HCT116 (cell line): ENCODE results near the gene TAMM41. TPM values are rescaled to one million over a fixed set of nuclear protein-coding genes. Genes with fewer than 3 reads are reported as not detected.

Experiments
- ATAC-seq: fragments of 200-7000 bp; cut with Tn5 transposase; 2 replicates; pipeline ENCODE4 v1.9.1; 2020; ENCODE audit warnings: mild to moderate bottlenecking, moderate library complexity
- BruUV-seq: library from RNA; stranded (reverse); fragments of 400-500 nt; replicated peaks from 2 replicates; lab custom pipeline; 2021; lab: Mats Ljungman, UMichigan
- CTCF ChIA-PET: fragments of 300-600 bp; sonication (Branson Sonifier 250); formaldehyde crosslinking; loops from one replicate; lab custom pipeline; 2021; ENCODE audit warnings: antibody characterized with exemption; lab: Charles Lee
- POLR2A ChIA-PET: fragments of 300-600, 350-600 bp; sonication (Branson Sonifier 250); formaldehyde crosslinking; loops from one replicate; lab custom pipeline; 2021; ENCODE audit warnings: antibody characterized with exemption; lab: Charles Lee
- RAD21 ChIA-PET, 2 experiments: fragments of 300-600 bp; sonication (Branson Sonifier 250); formaldehyde crosslinking; loops; one replicate each; lab custom pipeline; 2023; ENCODE audit warnings: low total read pairs in 2 of 2; ENCODE audit not compliant: uncharacterized antibody in 2 of 2, unreplicated experiment in 2 of 2, low non-redundant PET in 1 of 2; lab: Charles Lee
- DNase-seq: peaks from one replicate; pipeline ENCODE4 v3.0.0-alpha.2; 2010; ENCODE audit warnings: low read depth, low spot score
- H2AFZ ChIP-seq: fragments of 200-600 bp; shearing (Covaris generic), sonication (generic); 2 replicates; pipeline ENCODE4 v1.6.1; 2017; ENCODE audit warnings: low read depth, mixed run types, mixed read lengths, antibody characterized with exemption, low read length; ENCODE audit not compliant: poor library complexity, severe bottlenecking
- H3K27ac ChIP-seq: 2 replicates; pipeline ENCODE4 v1.5.1; 2012; ENCODE audit warnings: low read depth, low read length
- H3K27me3 ChIP-seq: fragments of 200-600 bp; sonication (generic); 2 replicates; pipeline ENCODE4 v1.6.1; 2016; ENCODE audit warnings: mixed run types, low read length, mixed read lengths; ENCODE audit not compliant: insufficient read depth
- H3K36me3 ChIP-seq, 2 experiments: fragments of 200-500 bp in 1 of 2; fragments of 200-600 bp in 1 of 2; sonication (Bioruptor generic) in 1 of 2; sonication (generic) in 1 of 2; 2 replicates each; pipeline versions ENCODE4 v1.5.1 to v1.6.1; 2014 to 2016; ENCODE audit warnings: low read length in 2 of 2, inconsistent platforms in 1 of 2, mixed read lengths in 1 of 2, mixed run types in 1 of 2; ENCODE audit not compliant: insufficient read depth in 2 of 2, control insufficient read depth in 1 of 2
- H3K4me1 ChIP-seq, 2 experiments: fragments of 200-600 bp in 1 of 2; sonication (generic) in 1 of 2; 2 replicates each; pipeline versions ENCODE4 v1.5.1 to v1.6.1; 2012 to 2017; ENCODE audit warnings: low read length in 2 of 2, inconsistent platforms in 1 of 2, mild to moderate bottlenecking in 1 of 2, mixed read lengths in 1 of 2, mixed run types in 1 of 2, moderate library complexity in 1 of 2; ENCODE audit not compliant: insufficient read depth in 2 of 2, control insufficient read depth in 1 of 2
- H3K4me2 ChIP-seq: fragments of 200-600 bp; sonication (generic); 2 replicates; pipeline ENCODE4 v1.6.1; 2017; ENCODE audit warnings: mixed run types, low read length, mixed read lengths
- H3K4me3 ChIP-seq, 2 experiments: fragments of 200-600 bp in 1 of 2; sonication (generic) in 1 of 2; replicated peaks in 1 of 2; 2 replicates each; pipeline ENCODE4 v1.5.1; 2011 to 2016; ENCODE audit warnings: low read length in 2 of 2, control low read depth in 1 of 2, low read depth in 1 of 2, mild to moderate bottlenecking in 1 of 2, mixed read lengths in 1 of 2, mixed run types in 1 of 2
- H3K79me2 ChIP-seq: fragments of 200-600 bp; sonication (generic); 2 replicates; pipeline ENCODE4 v1.6.1; 2017; ENCODE audit warnings: mild to moderate bottlenecking, mixed run types, low read length, moderate library complexity, mixed read lengths; ENCODE audit not compliant: insufficient read depth
- H3K9ac ChIP-seq: fragments of 200-600 bp; sonication (generic); 2 replicates; pipeline ENCODE4 v1.6.1; 2016; ENCODE audit warnings: low read length, mixed read lengths
- H3K9me2 ChIP-seq: fragments of 200-600 bp; sonication (generic), shearing (Covaris generic); 2 replicates; pipeline ENCODE4 v1.6.1; 2017; ENCODE audit warnings: mixed run types, mild to moderate bottlenecking, moderate library complexity; ENCODE audit not compliant: insufficient read depth
- H3K9me3 ChIP-seq, 2 experiments: fragments of 200-500 bp in 1 of 2; fragments of 200-600 bp in 1 of 2; sonication (Bioruptor generic) in 1 of 2; sonication (generic) in 1 of 2; 2 replicates each; pipeline ENCODE4 v1.6.1; 2014 to 2017; ENCODE audit warnings: low read length in 2 of 2, mixed read lengths in 2 of 2, inconsistent platforms in 1 of 2, low read depth in 1 of 2, mild to moderate bottlenecking in 1 of 2, mixed run types in 1 of 2, moderate library complexity in 1 of 2; ENCODE audit not compliant: control insufficient read depth in 1 of 2, insufficient read depth in 1 of 2
- H4K20me1 ChIP-seq: fragments of 200-600 bp; sonication (generic), shearing (Covaris generic); 2 replicates; pipeline ENCODE4 v1.6.1; 2017; ENCODE audit warnings: mixed run types, mild to moderate bottlenecking, moderate library complexity; ENCODE audit not compliant: insufficient read depth
- CBX3 ChIP-seq: IDR thresholded peaks from 2 replicates; pipeline ENCODE4 v1.6.1; 2012; ENCODE audit warnings: low read depth
- ELF1 ChIP-seq: IDR thresholded peaks from 2 replicates; pipeline ENCODE4 v1.6.1; 2012; ENCODE audit warnings: low read depth, borderline replicate concordance
- EZH2 ChIP-seq: fragments of 200-600 bp; sonication (generic); IDR thresholded peaks from 2 replicates; pipeline ENCODE4 v1.6.1; 2017; ENCODE audit warnings: antibody characterized with exemption, mixed run types
- POLR2AphosphoS5 ChIP-seq: IDR thresholded peaks from 2 replicates; pipeline ENCODE4 v1.6.1; 2011; ENCODE audit warnings: mild to moderate bottlenecking, low read depth, low read length, moderate library complexity
- REST ChIP-seq: IDR thresholded peaks from 2 replicates; pipeline ENCODE4 v1.6.1; 2012; ENCODE audit warnings: low read depth
- SRF ChIP-seq: IDR thresholded peaks from 2 replicates; pipeline ENCODE4 v1.6.1; 2012; ENCODE audit warnings: low read depth
- intact Hi-C: fragments of 100-400 bp; cut with micrococcal nuclease; formaldehyde crosslinking; loops from 2 replicates; pipeline ENCODE4 v1.10.0; 2022
- total RNA-seq: library from RNA; stranded (reverse); gene quantifications from one replicate; pipeline ENCODE4 v1.2.1, GENCODE V29; 2021; ENCODE audit not compliant: unreplicated experiment

Gene TAMM41
- total RNA-seq, 1 experiment from 2014 or later = 17.9 TPM

- BruUV-seq = no TSS peak
- Histone ChIP-seq H3K79me2 (0 out of 2 replicates have a peak, but pooled peaks cover 3% of the 10 kb centered on the region), H3K4me3 (no peak overlapping the region), H3K27ac (no peak overlapping the region), H2AFZ (no peak overlapping the region), H3K9ac (no peak overlapping the region), H3K9me2 (no peaks in the 10 kb centered on the region), H3K36me3 (peaks cover 13 to 42% of the 10 kb centered on the region in 2 experiments), H3K27me3 (no peaks in the 10 kb centered on the region), H3K4me1 (no peaks in the 10 kb centered on the region), H3K9me3 (no peaks in the 10 kb centered on the region), H3K4me2 (no peak overlapping the region), H4K20me1 (no peaks in the 10 kb centered on the region)
- RAD21 ChIA-PET = no interaction called here
- no peak for ATAC-seq
- POLR2A ChIA-PET = no interaction called here
- CTCF ChIA-PET = interaction anchor here (1.0 kb wide), 1 partner anchor 171 kb away, joined by 3 read pairs; no protein-coding TSS in a partner anchor
- TF ChIP-seq ELF1 = no peak
- no peak for TF ChIP-seq SRF
- no peak for TF ChIP-seq CBX3
- TF ChIP-seq POLR2AphosphoS5 = no peak
- TF ChIP-seq REST = no peak
- TF ChIP-seq EZH2 = no peak
- intact Hi-C loops = loop anchor here (10.0 kb wide), 1 partner anchor 598 kb away; no protein-coding TSS in a partner anchor
- no peak for DNase-seq
Observed at GRCh38 chr3:11832981-11833905, 13.4 kb downstream of the TAMM41 start.
